CD4-positive, alpha-beta T cell (primary cell): Measurements from ENCODE around the gene TLL2. TPM values are rescaled to one million over a fixed set of nuclear protein-coding genes. Genes with fewer than 3 reads are reported as not detected.

Source experiments
- ATAC-seq: fragments of 200-7000 bp; cut with Tn5 transposase; one replicate; pipeline ENCODE4 v1.10.0; 2022; ENCODE audit warnings: mild to moderate bottlenecking; ENCODE audit not compliant: poor library complexity
- CTCF ChIA-PET: fragments of 350-600 bp; sonication (Branson Sonifier 250); formaldehyde crosslinking; loops from one replicate; lab custom pipeline; 2021; ENCODE audit warnings: antibody characterized with exemption, inconsistent platforms; lab: Charles Lee
- POLR2A ChIA-PET: fragments of 350-600 bp; sonication (Branson Sonifier 250); formaldehyde crosslinking; loops from one replicate; lab custom pipeline; 2021; ENCODE audit warnings: antibody characterized with exemption, inconsistent platforms; lab: Charles Lee
- DNase-seq, 14 experiments: peaks; one replicate each; pipeline ENCODE4 v3.0.0-alpha.2; 2013 to 2020; ENCODE audit warnings: mixed read lengths in 2 of 14
- H3K27ac ChIP-seq, 2 donors: one replicate each; pipeline versions ENCODE4 v1.5.1 to v1.7.0; 2013; ENCODE audit warnings: low read length in 2 of 2, low read depth in 1 of 2, mild to moderate bottlenecking in 1 of 2
- H3K27me3 ChIP-seq, 2 experiments: 1 replicate in 1 of 2; 2 replicates in 1 of 2; pipeline versions ENCODE4 v1.6.1 to v1.7.0; 2013; ENCODE audit warnings: low read length in 2 of 2, control low read depth in 1 of 2, mild to moderate bottlenecking in 1 of 2, moderate library complexity in 1 of 2; ENCODE audit not compliant: insufficient read depth in 2 of 2, control insufficient read depth in 1 of 2
- H3K36me3 ChIP-seq: one replicate; pipeline ENCODE4 v1.6.1; 2013; ENCODE audit warnings: low read length, control low read depth; ENCODE audit not compliant: insufficient read depth
- H3K4me1 ChIP-seq: one replicate; pipeline ENCODE4 v1.6.1; 2013; ENCODE audit warnings: low read length, control low read depth; ENCODE audit not compliant: insufficient read depth
- H3K4me3 ChIP-seq: one replicate; pipeline ENCODE4 v1.5.1; 2013; ENCODE audit warnings: mild to moderate bottlenecking, low read length, moderate library complexity
- H3K9me3 ChIP-seq, 2 experiments: 1 replicate in 1 of 2; 2 replicates in 1 of 2; pipeline versions ENCODE4 v1.6.1 to v1.7.0; 2013; ENCODE audit warnings: low read length in 2 of 2, mild to moderate bottlenecking in 2 of 2, control low read depth in 1 of 2, moderate library complexity in 1 of 2; ENCODE audit not compliant: control insufficient read depth in 1 of 2, insufficient read depth in 1 of 2
- H3K27ac Mint-ChIP-seq: one replicate; pipeline ENCODE4 v1.8.0; 2020; ENCODE audit warnings: mixed read lengths
- H3K27me3 Mint-ChIP-seq: one replicate; pipeline ENCODE4 v1.8.0; 2021; ENCODE audit warnings: mixed read lengths
- H3K36me3 Mint-ChIP-seq: one replicate; pipeline ENCODE4 v1.8.0; 2021; ENCODE audit warnings: low read depth, mixed read lengths
- H3K4me1 Mint-ChIP-seq: one replicate; pipeline ENCODE4 v1.8.0; 2021; ENCODE audit warnings: low read depth, mixed read lengths
- H3K4me3 Mint-ChIP-seq: one replicate; pipeline ENCODE4 v1.8.0; 2020; ENCODE audit warnings: mild to moderate bottlenecking, mixed read lengths
- H3K9me3 Mint-ChIP-seq: one replicate; pipeline ENCODE4 v1.8.0; 2020; ENCODE audit warnings: mixed read lengths
- intact Hi-C, 2 experiments: fragments of 100-400 bp; cut with DNase I in 1 of 2; cut with micrococcal nuclease in 1 of 2; formaldehyde crosslinking; loops; one replicate each; pipeline versions ENCODE4 v1.15.1 to v1.9.0; 2023 to 2025; cut with DNase I, micrococcal nuclease
- total RNA-seq, 174 experiments: library from RNA in 2 of 174; stranded (reverse) in 2 of 174; gene quantifications; one replicate each; pipeline ENCODE4 v1.2.3 and lab custom pipeline; 2021 to 2026
- TF ChIP-seq, protein P1 (sequence below): fragments of 200-600 bp; IDR thresholded peaks from one replicate; pipeline ENCODE4 v1.8.0; 2022; ENCODE audit warnings: antibody characterized with exemption, mild to moderate bottlenecking

The TLL2 gene
- total RNA-seq, 2 experiments from 2014 or later: not detected

DNA sequence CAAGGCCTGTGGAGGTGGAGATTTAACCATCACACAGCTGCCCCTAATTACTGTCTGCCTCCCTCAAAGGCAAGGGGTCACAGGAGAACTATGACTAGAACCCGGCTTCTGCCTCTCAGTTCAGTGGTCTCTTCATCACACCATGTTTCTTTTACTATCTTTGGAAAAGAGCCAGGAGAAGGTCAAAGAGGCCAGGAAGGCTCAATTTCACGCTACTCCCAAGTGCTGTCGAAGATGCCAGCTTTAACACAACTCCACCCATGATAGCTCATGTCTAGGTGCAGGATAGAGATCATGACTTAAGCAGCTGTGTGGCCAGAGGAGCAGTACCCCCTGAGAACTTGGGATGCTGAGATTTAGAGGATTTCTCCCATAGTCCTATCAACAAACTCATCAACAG is 94.4 kb downstream of the TLL2 start:
- no peak overlapping the region for H3K4me3 ChIP-seq
- Mint-ChIP-seq H3K36me3 (no peaks in the 10 kb centered on the region), H3K27me3 (no peaks in the 10 kb centered on the region), H3K27ac (no peak overlapping the region), H3K4me3 (no peak overlapping the region), H3K9me3 (no peaks in the 10 kb centered on the region), H3K4me1 (no peaks in the 10 kb centered on the region)
- H3K4me1 ChIP-seq: no peaks in the 10 kb centered on the region
- no peak overlapping the region for H3K27ac ChIP-seq
- peaks cover 0 to 4% of the 10 kb centered on the region in 2 experiments for H3K27me3 ChIP-seq
- no peaks in the 10 kb centered on the region for H3K36me3 ChIP-seq
- H3K9me3 ChIP-seq: no peaks in the 10 kb centered on the region
- intact Hi-C loops: loop anchor here in 1 of 2 experiments (5.0 kb wide), 1 partner anchor 548 kb away; no protein-coding TSS in a partner anchor
- ChIA-PET CTCF (no interaction called here), POLR2A (no interaction called here)
- TF ChIP-seq, protein P1, sequence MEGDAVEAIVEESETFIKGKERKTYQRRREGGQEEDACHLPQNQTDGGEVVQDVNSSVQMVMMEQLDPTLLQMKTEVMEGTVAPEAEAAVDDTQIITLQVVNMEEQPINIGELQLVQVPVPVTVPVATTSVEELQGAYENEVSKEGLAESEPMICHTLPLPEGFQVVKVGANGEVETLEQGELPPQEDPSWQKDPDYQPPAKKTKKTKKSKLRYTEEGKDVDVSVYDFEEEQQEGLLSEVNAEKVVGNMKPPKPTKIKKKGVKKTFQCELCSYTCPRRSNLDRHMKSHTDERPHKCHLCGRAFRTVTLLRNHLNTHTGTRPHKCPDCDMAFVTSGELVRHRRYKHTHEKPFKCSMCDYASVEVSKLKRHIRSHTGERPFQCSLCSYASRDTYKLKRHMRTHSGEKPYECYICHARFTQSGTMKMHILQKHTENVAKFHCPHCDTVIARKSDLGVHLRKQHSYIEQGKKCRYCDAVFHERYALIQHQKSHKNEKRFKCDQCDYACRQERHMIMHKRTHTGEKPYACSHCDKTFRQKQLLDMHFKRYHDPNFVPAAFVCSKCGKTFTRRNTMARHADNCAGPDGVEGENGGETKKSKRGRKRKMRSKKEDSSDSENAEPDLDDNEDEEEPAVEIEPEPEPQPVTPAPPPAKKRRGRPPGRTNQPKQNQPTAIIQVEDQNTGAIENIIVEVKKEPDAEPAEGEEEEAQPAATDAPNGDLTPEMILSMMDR: no peak
- DNase-seq (no peak), ATAC-seq (no peak)

DNA sequence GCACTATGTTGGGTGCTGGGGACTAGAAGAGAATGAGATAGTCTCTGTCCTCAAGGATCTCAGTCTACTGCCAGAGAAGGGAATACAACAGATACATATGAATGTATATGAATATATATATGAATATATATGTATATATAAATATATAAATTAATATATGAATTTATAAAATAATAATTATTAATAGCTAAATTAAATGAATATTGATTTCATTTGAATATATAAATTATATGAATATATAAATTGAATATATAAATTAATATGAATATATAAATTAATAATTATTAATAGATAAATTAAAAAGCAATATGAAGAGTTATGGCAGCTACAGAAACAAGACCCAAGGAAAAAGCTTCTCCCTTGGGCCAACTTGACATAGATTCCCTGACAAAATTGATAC is 95.1 kb downstream of the TLL2 start:
- H3K27me3 ChIP-seq: peaks cover 0 to 4% of the 10 kb centered on the region in 2 experiments
- no peaks in the 10 kb centered on the region for H3K4me1 Mint-ChIP-seq
- ATAC-seq (no peak), DNase-seq (no peak)
- no peaks in the 10 kb centered on the region for H3K36me3 ChIP-seq
- TF ChIP-seq, protein P1: no peak
- ChIA-PET POLR2A (no interaction called here), CTCF (no interaction called here)
- no peaks in the 10 kb centered on the region for H3K9me3 ChIP-seq
- no peak overlapping the region for H3K27ac Mint-ChIP-seq
- intact Hi-C loops: loop anchor here in 1 of 2 experiments (5.0 kb wide), 1 partner anchor 549 kb away; no protein-coding TSS in a partner anchor
- H3K4me3 Mint-ChIP-seq: no peak overlapping the region
- no peak overlapping the region for H3K4me3 ChIP-seq
- H3K36me3 Mint-ChIP-seq: no peaks in the 10 kb centered on the region
- H3K27me3 Mint-ChIP-seq: no peaks in the 10 kb centered on the region
- H3K27ac ChIP-seq: no peak overlapping the region
- H3K4me1 ChIP-seq: no peaks in the 10 kb centered on the region
- no peaks in the 10 kb centered on the region for H3K9me3 Mint-ChIP-seq

DNA sequence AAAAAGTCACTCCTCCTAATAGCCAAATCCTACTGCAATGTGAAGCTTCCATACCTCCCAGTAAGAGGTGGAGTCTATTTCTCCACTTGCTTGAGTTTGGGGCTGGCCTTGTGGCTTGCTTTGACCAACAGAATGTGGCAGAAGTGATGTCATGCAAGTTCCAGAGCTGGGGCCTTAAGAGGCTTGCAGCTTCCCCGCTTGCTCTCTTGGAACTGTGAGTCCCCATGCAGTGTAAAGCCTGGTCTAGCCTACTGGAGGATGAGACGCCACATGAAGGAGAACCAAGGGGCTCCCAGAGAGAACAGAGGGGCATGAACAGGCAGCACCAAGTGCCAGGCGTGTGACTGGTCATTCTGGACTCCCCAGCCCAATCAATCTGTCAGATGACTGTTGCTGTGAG is 96.3 kb downstream of the TLL2 start:
- H3K4me1 Mint-ChIP-seq: no peaks in the 10 kb centered on the region
- Histone ChIP-seq H3K4me1 (no peaks in the 10 kb centered on the region), H3K36me3 (no peaks in the 10 kb centered on the region), H3K9me3 (no peaks in the 10 kb centered on the region), H3K27me3 (peaks cover 1 to 3% of the 10 kb centered on the region in 2 experiments), H3K4me3 (no peak overlapping the region), H3K27ac (no peak overlapping the region)
- ChIA-PET CTCF (no interaction called here), POLR2A (no interaction called here)
- intact Hi-C loops: loop anchor here in 1 of 2 experiments (5.0 kb wide), 1 partner anchor 550 kb away; no protein-coding TSS in a partner anchor
- no peak overlapping the region for H3K4me3 Mint-ChIP-seq
- no peaks in the 10 kb centered on the region for H3K27me3 Mint-ChIP-seq
- no peak overlapping the region for H3K27ac Mint-ChIP-seq
- no peaks in the 10 kb centered on the region for H3K36me3 Mint-ChIP-seq
- TF ChIP-seq, protein P1: no peak
- DNase-seq: no peak
- no peaks in the 10 kb centered on the region for H3K9me3 Mint-ChIP-seq
- no peak for ATAC-seq
